ENCODE measurements around the gene SLC7A11.

DNA sequence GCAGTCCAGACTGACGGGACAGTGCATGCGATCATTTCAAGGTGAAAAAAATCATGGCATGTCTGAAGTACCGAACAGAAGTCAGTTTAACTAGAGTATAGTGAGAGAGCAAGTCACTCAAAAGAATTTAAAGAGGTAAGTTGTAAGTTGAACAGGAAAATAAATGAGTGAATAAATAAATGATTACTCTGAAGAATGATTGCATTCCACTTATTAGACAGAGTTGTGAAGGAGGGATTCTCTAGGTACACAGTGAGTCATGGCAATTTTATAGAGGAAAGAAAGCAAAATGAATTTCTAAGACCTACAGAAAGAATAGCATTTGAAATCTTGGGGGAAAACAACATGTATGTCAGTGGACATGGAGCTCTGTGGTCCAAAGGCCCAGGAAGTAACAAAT lies 37.1 kb upstream of the SLC7A11 start:
- TF ChIP-seq, protein P1, sequence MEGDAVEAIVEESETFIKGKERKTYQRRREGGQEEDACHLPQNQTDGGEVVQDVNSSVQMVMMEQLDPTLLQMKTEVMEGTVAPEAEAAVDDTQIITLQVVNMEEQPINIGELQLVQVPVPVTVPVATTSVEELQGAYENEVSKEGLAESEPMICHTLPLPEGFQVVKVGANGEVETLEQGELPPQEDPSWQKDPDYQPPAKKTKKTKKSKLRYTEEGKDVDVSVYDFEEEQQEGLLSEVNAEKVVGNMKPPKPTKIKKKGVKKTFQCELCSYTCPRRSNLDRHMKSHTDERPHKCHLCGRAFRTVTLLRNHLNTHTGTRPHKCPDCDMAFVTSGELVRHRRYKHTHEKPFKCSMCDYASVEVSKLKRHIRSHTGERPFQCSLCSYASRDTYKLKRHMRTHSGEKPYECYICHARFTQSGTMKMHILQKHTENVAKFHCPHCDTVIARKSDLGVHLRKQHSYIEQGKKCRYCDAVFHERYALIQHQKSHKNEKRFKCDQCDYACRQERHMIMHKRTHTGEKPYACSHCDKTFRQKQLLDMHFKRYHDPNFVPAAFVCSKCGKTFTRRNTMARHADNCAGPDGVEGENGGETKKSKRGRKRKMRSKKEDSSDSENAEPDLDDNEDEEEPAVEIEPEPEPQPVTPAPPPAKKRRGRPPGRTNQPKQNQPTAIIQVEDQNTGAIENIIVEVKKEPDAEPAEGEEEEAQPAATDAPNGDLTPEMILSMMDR (IDR thresholded peaks at IDR 0.05): no peak
- no peak for TF ChIP-seq POLR2A (IDR thresholded peaks at IDR 0.05)
